ENCODE measurements around the gene TAGLN3.

Gene TAGLN3

DNA sequence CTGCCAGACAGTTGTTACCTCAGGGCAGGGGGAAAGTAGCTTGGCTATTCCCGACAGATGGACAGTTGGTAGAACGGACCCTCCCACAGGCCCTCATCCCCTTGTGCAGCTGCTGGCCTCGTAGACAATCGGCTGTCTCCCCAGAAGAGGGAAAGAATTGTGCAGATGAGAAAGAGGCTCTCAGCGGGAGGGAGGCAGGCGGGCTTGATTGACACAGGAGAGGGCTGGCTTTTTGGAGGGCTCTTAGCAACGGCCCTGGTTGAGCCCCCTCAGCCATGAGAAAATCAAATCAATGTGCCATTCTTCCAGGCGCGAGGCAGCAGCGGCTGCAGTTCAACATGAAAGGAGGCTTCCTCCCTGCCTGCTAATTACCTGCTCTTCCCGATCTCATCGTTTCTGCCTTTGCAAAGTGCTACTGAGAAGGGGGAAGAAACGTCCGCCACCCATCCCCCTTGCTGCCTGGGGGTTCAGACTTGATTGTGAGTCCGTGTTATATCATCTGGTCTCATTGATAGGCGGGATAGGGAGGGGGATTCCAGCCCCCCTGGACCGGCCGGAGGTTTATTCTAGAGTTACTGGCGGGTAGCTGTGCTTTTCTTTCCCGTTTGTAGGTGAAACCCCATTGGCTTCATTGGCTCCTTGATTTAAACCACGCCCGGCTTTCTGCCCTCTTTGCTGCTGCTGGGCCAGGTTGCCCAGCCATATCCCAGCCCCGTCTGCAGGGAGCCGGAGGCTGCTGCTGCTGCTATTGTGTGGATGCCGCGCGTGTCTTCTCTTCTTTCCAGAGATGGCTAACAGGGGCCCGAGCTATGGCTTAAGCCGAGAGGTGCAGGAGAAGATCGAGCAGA is at the start of gene TAGLN3:
Gene TAGLN3, plus strand, starts transcription at position 287 of the 848 bp plus-strand sequence. Its CDS starts 501 bp downstream, at position 788.
- peak; percentile 91 for DNase-seq (ENCODE audit: low read depth, low spot score)

DNA sequence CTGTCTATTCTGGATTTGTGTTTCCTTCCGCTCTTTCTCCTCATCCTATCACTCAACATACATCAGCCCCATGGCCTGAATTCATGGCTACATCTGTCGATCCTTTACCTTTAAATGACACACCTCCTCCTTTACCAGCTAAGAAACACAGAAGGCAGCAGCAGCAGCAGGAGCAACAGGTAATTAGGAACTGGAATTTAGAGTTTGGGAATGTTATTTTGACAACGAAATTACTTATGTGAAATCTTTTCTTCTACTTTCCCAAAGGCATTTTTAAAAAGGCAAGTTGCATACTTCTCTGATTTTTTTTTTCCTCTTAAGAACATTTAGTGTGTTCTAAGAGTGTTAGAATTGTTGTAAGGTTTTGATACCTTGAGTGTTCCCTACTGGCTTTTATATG is 49.0 kb upstream of the TAGLN3 start:
- no peak for DNase-seq (ENCODE audit: low read depth, low spot score)

DNA sequence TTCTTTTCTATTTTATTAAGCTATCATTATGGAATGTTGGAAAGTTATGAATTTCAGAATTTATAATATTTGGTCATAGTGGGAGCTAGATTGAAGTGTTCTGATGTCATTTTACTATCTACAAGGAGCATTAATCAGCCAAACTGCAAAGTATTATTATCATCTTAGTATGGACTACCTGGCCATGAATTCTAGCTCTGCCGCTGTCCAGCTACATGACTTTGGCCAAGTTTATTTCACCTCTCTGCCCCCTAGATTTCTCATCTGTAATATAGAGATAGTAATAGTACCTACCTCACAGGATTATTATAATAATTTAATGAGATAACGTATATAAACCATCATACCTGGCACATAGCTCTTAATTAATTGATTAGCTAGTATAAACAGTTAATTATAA is 47.7 kb upstream of the TAGLN3 start:
- no peak for DNase-seq (ENCODE audit: low read depth, low spot score)

DNA sequence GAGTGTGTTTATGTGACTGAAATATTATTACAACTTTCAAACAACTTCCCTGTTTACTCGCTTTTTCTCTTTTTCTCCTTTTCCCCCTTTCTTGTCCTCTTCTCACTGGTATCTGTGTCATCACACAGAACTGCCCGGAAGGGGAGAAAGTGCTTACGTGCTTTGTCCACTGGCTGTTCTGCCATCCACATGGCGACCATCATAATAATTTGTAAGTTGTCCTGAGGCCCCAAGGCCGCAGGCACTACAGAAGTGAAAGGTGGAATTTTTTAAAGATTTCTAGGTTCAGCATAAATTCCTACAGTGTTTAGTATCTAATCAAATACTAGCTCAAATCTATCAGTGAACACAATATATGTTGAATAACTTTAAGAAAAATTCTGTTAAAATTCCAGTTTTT is 46.6 kb upstream of the TAGLN3 start:
- no peak for DNase-seq (ENCODE audit: low read depth, low spot score)

DNA sequence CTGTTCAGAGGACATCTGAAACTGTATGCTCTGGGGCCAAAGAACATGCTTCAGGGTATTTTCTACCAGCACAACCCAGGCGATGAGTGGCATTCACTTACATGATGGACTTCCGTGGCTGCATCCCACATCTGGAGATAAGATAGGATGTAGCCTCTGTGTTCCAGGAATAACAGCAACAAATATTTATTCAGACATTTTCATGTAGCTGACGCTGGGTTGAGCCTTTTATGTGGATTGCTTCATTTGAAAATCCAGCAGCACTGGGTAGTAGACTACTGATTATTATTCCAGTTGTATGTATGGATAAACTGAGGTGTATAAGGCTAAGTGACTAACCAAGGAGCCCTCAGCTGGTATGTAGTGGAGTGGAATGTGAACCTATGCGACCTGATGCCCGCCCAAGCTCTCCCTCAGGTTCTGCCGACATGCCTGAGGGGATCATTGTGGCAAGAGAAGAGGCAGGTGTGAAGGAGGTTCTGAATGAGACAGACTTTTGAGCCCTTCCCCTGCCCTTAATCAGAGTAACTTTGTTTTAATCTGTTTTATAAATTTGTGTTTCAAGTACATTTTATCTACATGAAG is 45.8 kb upstream of the TAGLN3 start:
- peak; percentile 27 for DNase-seq (ENCODE audit: low read depth, low spot score)

DNA sequence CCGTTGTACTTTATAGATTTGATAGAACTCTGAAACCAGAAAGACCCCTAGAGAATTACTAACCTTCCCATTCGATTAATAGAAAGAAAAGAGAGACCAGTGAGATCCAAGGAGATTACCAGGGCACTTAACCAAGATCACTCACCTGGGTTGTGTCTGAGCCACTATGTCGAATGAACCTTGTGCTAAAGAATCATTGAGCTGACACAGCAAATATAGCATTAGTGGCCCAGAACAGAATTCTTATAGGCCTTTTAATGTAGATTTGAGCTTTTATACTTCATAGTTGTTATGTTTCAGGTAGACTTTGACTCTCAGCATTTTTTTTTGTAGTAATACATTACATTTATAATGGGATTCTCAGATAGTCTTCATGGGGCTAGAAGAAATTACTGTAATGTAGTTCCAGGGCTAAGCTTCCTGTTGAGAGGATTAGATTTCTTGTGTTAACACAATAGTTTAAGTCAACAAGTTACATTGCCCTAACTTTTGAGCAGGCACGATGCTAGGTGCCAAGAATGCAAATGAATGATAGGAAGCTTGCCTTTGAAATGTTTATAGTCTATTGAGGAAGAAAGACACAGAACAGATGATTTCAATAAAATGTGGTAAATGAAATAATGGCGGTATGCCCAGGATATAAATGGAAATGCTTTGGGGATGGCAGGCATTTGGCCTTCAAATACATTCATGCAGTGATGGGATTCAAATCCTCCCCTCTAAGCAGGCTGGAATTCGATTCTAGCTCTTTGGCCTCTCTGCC is 44.3 kb upstream of the TAGLN3 start:
- no peak for DNase-seq (ENCODE audit: low read depth, low spot score)

DNA sequence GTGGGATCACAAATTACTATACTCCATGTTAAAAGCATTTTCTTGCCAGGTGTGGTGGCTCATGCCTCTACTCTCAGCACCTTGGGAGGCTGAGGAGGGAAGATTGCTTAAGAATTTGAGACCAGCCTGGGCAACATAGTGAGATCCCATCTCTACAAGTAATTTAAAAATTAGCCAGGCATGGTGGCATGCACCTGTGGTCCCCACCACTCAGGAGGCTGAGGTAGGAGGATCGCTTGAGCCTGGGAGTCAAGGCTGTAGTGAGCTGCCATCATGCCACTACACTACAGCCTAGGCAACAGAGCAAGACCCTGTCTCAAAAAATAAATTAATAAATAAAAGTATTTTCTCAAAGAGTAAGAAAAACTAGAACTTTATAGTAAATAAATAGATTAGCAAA is 42.8 kb upstream of the TAGLN3 start:
- DNase-seq (ENCODE audit: low read depth, low spot score), result no peak

DNA sequence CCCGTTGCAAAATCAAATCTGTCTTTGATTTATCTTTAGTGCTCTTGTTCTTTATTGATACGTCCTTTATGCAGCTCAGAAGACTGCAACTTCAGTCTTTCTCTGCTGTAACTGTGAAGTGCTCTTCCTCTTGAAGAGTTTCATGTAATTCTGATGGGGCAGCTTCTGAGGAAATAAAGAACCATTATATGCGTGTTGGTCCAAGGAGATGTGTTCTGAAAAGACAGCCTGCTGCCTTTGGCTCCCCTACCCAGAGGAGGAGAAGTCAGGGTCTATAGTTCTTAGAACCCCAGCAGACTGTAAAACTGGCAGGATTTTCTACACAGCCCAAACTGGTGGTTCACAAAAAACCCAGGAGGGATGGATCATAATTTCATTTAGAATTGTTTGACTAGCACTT is 42.3 kb upstream of the TAGLN3 start:
- DNase-seq (ENCODE audit: low read depth, low spot score), result no peak

DNA sequence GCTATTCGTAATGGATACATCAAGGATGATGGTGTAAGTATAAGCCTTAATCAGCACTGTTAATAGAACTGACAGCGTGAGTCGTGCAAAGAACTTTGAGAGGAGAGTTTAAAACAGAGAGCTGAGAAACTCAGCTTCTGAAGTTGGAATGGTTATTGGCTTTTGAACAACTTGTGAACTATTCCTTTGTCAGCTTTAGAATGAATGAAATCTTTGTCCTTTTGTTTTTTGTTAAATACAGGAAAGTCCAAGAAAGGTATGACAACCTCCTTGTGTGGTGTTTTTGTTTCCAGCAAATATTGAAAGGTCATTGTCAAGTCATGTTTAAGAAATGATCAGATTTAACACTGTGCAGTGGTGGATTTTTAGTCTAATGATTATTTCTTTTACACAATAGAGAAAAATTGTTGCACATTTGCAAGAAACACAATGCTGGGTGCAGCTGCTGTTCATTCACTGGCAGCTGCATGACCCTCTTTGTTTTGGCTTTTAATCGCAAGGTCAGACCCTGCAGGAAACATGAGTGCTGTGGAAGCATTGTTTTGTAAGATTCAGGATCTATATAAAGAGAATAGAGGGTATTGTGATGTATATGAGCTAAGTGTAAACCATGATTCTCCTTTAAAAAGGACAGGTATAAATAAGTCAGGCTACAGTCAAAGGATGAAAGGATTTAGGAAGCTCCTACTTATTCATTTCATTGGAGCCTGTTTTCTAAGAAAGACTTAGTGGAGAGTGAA is 41.6 kb upstream of the TAGLN3 start:
- no peak for DNase-seq (ENCODE audit: low read depth, low spot score)

DNA sequence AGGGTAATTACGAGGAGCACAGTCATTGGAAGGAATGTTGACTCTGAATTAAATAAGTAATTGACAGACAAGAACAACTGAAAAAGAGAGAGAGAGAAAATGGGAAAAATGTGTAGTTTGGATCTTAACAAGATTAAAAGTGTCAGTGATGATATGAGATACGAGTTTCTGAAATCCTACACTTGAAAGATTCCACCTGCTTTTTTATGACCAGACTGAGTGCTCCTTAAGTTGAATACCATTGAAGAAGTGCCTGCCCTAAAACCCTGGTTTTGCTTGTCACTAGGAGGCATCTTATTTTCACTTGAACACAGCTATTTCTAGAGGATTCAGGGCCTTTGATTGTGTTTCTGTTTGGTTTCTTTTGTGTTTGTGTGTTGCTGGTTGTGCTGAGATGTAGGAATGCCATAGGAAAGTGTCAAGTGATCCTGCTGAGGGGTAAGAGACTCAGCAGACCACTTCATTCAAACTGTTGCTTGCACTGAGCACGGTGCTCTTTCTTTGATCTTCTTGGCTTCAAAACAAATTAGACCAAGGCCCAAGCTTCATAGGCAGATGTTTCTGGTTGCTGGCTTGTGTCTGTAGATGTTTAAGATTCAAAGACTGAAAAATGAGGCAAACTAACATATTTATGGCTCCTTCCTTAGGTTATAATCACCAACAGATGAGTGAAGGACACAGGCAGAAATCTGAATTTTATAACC is 37.1 kb upstream of the TAGLN3 start:
- DNase-seq (ENCODE audit: low read depth, low spot score), result peak; percentile 76

DNA sequence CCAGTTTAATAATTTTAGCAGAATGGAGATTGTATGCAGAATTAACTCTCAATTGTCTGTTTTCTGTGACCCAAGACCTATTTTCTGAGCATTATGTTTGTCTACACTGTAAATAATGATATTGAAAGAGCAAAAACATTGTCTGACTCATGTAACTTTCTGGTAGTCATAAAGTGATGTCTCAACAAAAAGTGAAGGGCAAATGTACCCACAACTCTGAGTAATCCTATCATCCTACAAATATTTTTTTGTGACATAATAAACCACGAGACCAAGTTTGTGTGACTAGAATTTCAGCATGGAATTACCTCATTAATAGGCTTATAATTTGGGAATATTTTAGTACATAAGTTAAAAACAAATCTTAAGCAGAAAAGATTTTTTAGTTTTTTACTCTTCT is 35.3 kb upstream of the TAGLN3 start:
- DNase-seq (ENCODE audit: low read depth, low spot score), result no peak

DNA sequence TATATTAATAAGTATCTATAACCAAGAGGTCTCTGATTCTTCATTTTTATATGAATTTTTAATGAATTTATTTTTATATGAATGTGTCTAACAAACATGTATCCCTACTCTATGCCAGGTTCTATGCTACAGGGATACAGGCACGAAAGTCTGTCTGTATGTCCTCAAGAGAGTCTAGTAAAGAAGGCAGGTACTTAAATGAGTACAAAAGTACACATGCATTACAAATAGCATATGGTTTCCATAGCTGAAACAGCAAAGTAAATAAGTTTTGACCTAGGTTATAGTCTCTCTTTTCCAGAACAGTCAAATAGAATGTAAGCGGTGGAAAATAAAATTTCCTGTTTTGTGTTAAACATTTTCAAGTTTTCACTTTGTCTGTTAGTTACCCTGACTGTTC is 33.2 kb upstream of the TAGLN3 start:
- no peak for DNase-seq (ENCODE audit: low read depth, low spot score)

DNA sequence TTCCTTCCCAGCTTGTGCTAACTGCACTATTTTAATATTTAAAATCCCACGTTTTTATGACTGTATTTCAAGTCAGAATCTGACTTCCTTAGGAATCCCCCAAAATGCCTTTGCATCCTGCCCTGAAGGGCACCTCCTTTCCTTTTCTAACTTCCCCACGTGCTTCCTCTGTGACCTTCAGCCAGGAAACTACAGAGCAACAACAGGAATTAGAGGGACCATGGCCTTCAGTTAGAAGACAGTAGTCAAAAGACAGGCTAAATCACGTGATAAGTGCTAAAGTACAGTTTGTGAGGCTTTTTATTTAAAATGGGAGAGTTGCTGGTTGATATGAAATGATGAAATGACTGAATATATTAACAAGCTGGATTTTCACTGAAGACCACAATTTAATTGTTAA is 31.7 kb upstream of the TAGLN3 start:
- no peak for DNase-seq (ENCODE audit: low read depth, low spot score)

DNA sequence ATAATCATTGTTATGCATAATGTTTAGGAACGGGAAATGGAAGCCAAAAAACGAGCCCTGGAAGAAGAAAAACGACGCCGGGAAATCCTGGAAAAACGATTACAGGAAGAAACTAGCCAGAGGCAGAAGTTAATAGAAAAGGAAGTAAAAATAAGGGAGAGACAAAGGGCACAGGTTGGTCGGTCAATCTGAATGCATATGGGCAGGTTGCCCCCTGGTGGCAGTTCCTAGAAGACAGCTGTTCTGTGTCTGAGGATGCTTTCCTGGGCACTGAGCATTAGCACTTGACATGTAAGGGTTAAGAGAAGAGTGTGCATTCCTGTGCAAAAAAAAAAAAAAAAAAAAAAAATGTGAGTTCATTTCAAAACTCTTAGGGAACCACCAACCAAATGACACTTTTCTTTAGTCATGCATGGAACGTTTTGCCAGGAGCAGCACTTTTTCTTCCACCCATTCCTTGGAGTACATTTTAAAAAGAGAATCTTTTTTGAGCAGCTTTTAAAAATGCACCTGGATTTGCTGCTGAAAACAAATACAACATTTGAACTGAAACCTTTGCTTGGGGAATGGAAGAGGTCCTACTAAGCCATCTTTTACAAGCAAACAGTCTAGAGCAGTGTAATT is 31.0 kb upstream of the TAGLN3 start:
- peak; percentile 86 for DNase-seq (ENCODE audit: low read depth, low spot score)

DNA sequence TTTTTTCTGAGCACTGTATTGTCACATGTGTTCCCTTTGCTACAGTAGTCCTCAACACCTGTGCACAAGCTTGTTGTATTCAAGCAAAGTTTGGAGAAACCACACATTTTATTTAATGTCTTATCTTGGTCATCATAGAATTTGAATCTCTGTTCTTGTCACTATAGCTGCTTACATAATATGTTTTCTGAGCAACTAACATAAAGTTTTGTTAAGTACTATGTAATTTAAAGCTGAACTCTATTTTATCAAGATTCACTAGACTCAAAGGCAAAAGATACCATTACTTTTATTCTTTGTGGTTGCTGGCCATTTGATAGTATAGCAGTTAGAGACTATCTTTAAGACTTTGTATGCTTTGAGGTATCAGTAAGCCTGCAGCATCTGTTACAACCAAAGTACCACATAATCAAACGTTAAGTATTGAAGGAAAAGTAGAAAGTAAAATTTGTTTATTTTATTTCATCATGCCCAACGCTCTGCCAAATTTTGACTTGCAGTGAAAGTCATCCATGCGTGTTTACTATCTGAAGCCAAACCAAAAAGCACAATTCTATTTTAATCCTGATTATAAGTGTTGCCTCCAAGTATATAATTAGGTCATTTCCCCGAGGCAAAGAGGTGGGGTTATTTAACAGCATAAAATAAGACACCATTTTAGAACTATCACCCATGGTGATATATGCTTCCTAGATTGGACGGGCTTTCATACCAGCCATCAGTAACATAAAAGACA is 30.2 kb upstream of the TAGLN3 start:
- no peak for DNase-seq (ENCODE audit: low read depth, low spot score)

DNA sequence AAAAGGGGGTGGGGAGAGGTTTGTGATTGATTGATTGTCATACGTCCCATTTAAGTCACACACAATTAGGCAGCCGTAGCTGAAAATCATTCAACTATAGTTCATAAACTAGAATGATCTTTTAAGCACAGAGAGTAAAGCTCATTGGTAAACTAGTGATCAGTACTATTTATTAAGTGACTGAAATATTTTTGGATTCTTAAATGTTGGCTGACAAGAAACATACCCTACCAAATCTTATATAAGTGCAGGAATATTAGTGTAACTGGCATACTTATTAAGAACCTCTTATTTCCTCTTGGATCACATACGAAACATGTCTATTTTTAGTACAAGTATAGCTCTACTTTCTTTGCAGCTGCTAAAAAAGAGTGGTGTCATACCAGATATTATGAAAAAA is 28.3 kb upstream of the TAGLN3 start:
- no peak for DNase-seq (ENCODE audit: low read depth, low spot score)

DNA sequence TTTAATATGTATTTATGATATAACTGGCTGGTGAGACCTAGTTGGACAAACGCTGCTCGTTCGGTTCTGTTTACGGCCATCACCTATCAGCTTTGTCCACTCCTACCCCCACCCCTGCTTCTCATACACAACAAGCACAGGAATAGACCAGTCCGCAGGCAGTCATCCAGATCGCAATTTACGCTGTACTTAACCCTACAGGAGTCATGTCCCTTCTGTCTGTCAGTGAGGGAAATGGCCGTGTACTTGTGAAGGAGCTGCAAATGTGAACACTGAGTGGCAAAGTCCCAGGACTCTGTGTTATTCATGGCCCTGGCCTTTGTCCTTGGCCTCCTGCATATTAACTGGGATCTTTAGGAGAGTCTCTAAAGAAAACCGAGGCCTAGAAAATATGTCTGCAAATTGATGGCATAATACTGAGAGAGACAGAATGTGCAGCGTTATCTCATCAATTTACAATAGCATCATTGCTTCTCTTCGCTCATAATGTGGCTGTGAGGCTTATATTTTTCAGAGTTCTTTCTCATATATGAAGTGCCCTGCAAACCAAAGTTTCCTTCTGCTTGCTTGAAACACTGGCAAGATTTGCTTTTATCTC is 27.1 kb upstream of the TAGLN3 start:
- DNase-seq (ENCODE audit: low read depth, low spot score), result no peak

DNA sequence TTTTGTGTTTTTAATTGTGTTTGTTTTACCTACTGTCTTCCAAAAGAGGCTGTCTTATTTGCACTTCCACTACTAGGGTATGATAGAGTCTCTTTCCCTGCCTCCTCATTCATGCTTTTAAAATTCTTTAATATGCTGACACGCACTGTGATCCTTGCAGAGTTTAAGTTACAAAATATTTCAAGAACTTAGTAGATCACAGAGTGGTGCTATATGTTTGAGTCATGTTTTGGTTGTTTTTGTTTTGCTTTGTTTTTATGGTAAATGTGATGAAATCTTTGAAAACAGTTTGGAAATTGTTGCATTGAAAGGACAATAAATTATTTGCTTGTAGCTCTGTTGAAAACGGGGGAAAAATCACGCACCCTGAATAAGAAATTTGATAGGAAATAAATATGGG is 25.8 kb upstream of the TAGLN3 start:
- DNase-seq (ENCODE audit: low read depth, low spot score), result no peak

DNA sequence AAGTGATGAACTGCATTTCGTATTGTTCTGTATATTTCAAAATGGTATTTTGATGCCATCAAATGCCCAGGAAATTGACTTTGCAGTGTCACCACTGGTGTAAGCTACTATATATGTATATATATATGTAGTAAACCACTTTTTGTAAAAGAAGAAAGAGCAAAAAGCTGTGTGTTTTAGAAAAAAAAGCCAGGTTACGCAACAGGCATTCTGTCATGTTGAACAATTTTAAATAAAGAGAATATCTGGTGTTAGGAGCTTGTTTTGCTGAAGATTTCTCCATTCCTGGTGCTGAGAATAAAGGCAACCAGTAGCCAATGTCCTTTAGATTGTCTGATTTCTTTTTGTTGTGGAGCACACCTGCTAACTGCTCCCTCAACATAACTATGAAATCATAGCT is 23.6 kb upstream of the TAGLN3 start:
- no peak for DNase-seq (ENCODE audit: low read depth, low spot score)

DNA sequence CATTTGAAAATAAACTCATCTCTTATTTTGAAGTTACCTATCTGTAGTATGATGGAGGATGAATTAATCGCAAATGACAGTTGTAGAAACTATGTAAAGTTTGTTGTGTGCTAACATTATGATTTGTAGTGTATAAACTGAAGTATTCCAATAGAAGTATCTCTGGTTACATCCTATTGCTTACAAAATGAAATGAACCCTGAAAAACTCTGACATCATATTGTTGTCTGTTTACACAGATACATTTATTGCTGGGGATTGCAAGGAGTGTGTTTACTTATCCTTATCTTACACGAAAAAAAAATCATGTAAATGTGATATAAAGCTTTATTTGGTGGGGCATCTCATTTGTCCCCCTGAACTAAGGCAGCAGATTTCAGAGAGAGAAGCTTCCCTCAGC is 22.5 kb upstream of the TAGLN3 start:
- DNase-seq (ENCODE audit: low read depth, low spot score), result no peak
